GM18520 (cell line): ENCODE data around the gene HPS4.
"Not testable (repeated sequence)": the region's sequence is repeated elsewhere in the genome, so short reads cannot be mapped to it uniquely, and the experiment has no call there.

Source experiments
- ATAC-seq: cut with Tn5 transposase; IDR thresholded peaks from one replicate; pipeline ENCODE4 v1.9.1; 2021; ENCODE audit not compliant: unreplicated experiment

Gene HPS4

GRCh38 chr22:26416670-26417276, 66.8 kb downstream of the HPS4 start:
- no peak for ATAC-seq

- no peak for ATAC-seq
Measured at GRCh38 chr22:26416256-26416655, 67.3 kb downstream of the HPS4 start.

- ATAC-seq = no peak
Measured at GRCh38 chr22:26414347-26414746, 69.2 kb downstream of the HPS4 start.

GRCh38 chr22:26410386-26410785, 73.2 kb downstream of the HPS4 start:
- ATAC-seq = no peak

GRCh38 chr22:26409719-26410335, 73.8 kb downstream of the HPS4 start:
- ATAC-seq = no peak

GRCh38 chr22:26408562-26409220, 74.9 kb downstream of the HPS4 start:
- ATAC-seq = not testable (repeated sequence)

- ATAC-seq = no peak
Measured at GRCh38 chr22:26406118-26406517, 77.5 kb downstream of the HPS4 start.

GRCh38 chr22:26404851-26405421, 78.6 kb downstream of the HPS4 start:
- no peak for ATAC-seq

GRCh38 chr22:26401726-26402125, 81.9 kb downstream of the HPS4 start:
- ATAC-seq = no peak
